GF-D8 (cell line): ENCODE results near the gene LRCH1.

Experiments
- DNase-seq: peaks from one replicate; lab custom pipeline; 2025; lab: John Stamatoyannopoulos, UW

Gene LRCH1

DNA sequence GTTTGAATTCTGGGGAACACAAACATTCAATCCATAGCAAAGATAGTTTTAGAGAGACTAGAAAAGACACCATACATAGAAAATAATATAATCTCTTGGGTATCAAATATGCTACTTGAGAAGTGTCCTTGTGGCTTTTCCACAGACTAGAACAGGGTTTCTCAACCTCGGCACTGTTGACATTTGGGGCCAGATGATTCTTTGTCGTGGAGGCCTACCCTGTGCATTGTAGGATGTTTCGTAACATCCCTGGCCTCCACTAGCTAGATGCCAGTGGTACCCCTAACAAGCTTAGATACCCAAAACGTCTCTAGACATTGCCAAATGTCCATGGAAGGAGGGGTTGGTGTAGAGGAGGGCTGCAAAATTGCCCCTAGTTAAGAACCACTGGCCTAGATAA, 246.2 kb downstream of the LRCH1 start:
- no peak for DNase-seq

DNA sequence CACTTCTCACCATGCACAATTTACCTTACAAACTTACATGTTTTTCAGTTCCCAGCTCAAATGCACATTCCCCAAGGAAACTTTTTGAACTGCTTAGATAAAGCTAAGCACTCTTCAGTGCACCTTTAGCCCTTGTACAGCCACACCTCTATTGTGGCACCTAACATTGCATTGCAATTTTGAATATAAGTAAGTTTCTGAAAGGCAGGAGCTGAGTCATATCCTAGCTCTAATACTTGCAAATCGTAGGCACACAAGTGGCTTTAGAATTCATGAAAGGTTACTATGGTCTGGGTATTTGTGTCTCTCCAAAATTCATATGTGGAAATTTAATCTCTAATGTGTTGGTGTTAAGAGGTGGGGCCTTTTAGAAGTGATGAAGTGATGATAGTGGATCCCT, 248.9 kb downstream of the LRCH1 start:
- no peak for DNase-seq
